Endothelial cell of umbilical vein (primary cell): ENCODE measurements around the gene PPP4C. TPM values are rescaled to one million over a fixed set of nuclear protein-coding genes. Genes with fewer than 3 reads are reported as not detected.

Source experiments
- BruUV-seq: library from RNA; stranded (reverse); fragments of 400-500 nt; replicated peaks from 2 replicates; lab custom pipeline; 2021; lab: Mats Ljungman, UMichigan
- CTCF ChIA-PET: fragments of 300-600, 350-600 bp; sonication (Branson Sonifier 250); formaldehyde crosslinking; loops from one replicate; lab custom pipeline; 2021; ENCODE audit warnings: antibody characterized with exemption, inconsistent platforms; lab: Charles Lee
- POLR2A ChIA-PET: fragments of 300-600, 350-600 bp; sonication (Branson Sonifier 250); formaldehyde crosslinking; loops from one replicate; lab custom pipeline; 2021; ENCODE audit warnings: antibody characterized with exemption, inconsistent platforms; lab: Charles Lee
- DNase-seq: peaks from one replicate; pipeline ENCODE4 v3.0.0-alpha.2; 2011; ENCODE audit warnings: low read depth, low spot score
- FAIRE-seq: peaks from 2 replicates; lab custom pipeline; 2011; peaks lifted over from hg19 to GRCh38; lab: Jason Lieb, UNC
- H2AFZ ChIP-seq: 2 replicates; pipeline ENCODE4 v1.6.0; 2012; ENCODE audit warnings: low read depth, low read length, control low read depth, inconsistent platforms
- H3K27ac ChIP-seq: 2 replicates; pipeline ENCODE4 v1.5.1; 2011; ENCODE audit warnings: low read depth, mild to moderate bottlenecking, control low read depth, low read length, moderate library complexity; ENCODE audit not compliant: insufficient read depth
- H3K27me3 ChIP-seq, 2 experiments: 2 replicates each; pipeline versions ENCODE4 v1.6.0 to v1.6.1; 2011; ENCODE audit warnings: low read length in 2 of 2, mixed read lengths in 1 of 2; ENCODE audit not compliant: control insufficient read depth in 2 of 2, insufficient read depth in 2 of 2
- H3K36me3 ChIP-seq, 2 experiments: 2 replicates in 1 of 2; 3 replicates in 1 of 2; pipeline ENCODE4 v1.5.1; 2011; ENCODE audit warnings: low read length in 2 of 2, mild to moderate bottlenecking in 1 of 2, moderate library complexity in 1 of 2; ENCODE audit not compliant: control insufficient read depth in 2 of 2, insufficient read depth in 2 of 2; ENCODE audit errors: extremely low read depth in 1 of 2
- H3K4me1 ChIP-seq: 3 replicates; pipeline ENCODE4 v1.5.1; 2011; ENCODE audit warnings: mild to moderate bottlenecking, low read length; ENCODE audit not compliant: control insufficient read depth, insufficient read depth; ENCODE audit errors: extremely low read depth
- H3K4me2 ChIP-seq: 2 replicates; pipeline ENCODE4 v1.6.1; 2011; ENCODE audit warnings: low read length, control low read depth, mixed read lengths; ENCODE audit not compliant: insufficient read depth
- H3K4me3 ChIP-seq, 3 experiments: fragments of 200-600 bp in 1 of 3; sonication (generic), shearing (Covaris generic) in 1 of 3; replicated peaks in 1 of 3; 2 replicates each; pipeline ENCODE4 v1.5.1; 2011 to 2016; ENCODE audit warnings: control low read depth in 3 of 3, low read length in 3 of 3, mild to moderate bottlenecking in 2 of 3, inconsistent platforms in 1 of 3, low read depth in 1 of 3, moderate library complexity in 1 of 3; ENCODE audit not compliant: insufficient read depth in 1 of 3
- H3K79me2 ChIP-seq: 2 replicates; pipeline ENCODE4 v1.6.0; 2012; ENCODE audit warnings: low read length, inconsistent platforms; ENCODE audit not compliant: control insufficient read depth, insufficient read depth
- H3K9ac ChIP-seq: replicated peaks from 2 replicates; pipeline ENCODE3; 2011; ENCODE audit warnings: low read length, control low read depth; ENCODE audit not compliant: insufficient read depth; ENCODE audit errors: extremely low read depth
- H3K9me1 ChIP-seq: replicated peaks from 3 replicates; pipeline ENCODE4 v1.6.0; 2011; ENCODE audit warnings: mild to moderate bottlenecking, low read length; ENCODE audit not compliant: control insufficient read depth, insufficient read depth; ENCODE audit errors: extremely low read depth
- H3K9me3 ChIP-seq: replicated peaks from 2 replicates; pipeline ENCODE4 v1.5.1; 2012; ENCODE audit warnings: low read length, inconsistent platforms; ENCODE audit not compliant: control insufficient read depth, insufficient read depth
- H4K20me1 ChIP-seq: replicated peaks from 2 replicates; pipeline ENCODE3; 2011; ENCODE audit warnings: mild to moderate bottlenecking, low read length; ENCODE audit not compliant: control insufficient read depth, insufficient read depth; ENCODE audit errors: extremely low read depth
- EZH2 ChIP-seq: IDR thresholded peaks from 2 replicates; pipeline ENCODE4 v1.6.1; 2012; ENCODE audit warnings: borderline replicate concordance, low read depth, mild to moderate bottlenecking, moderate library complexity, low read length, inconsistent platforms; ENCODE audit not compliant: severe bottlenecking
- FOS ChIP-seq: IDR thresholded peaks from 2 replicates; pipeline ENCODE4 v1.6.1; 2011; ENCODE audit warnings: mild to moderate bottlenecking, low read length, moderate library complexity, borderline replicate concordance; ENCODE audit not compliant: insufficient read depth
- MAX ChIP-seq: IDR thresholded peaks from 2 replicates; pipeline ENCODE4 v1.6.1; 2011; ENCODE audit not compliant: insufficient read depth, insufficient read length
- MYC ChIP-seq: IDR thresholded peaks from one replicate; pipeline ENCODE4 v1.6.1; 2011; ENCODE audit warnings: mild to moderate bottlenecking, low read depth, low read length
- POLR2A ChIP-seq: IDR thresholded peaks from 2 replicates; pipeline ENCODE4 v1.6.1; 2012; ENCODE audit warnings: low read depth, mild to moderate bottlenecking, control low read depth, low read length
- dilution Hi-C: fragments of 300-500 bp; cut with MboI; formaldehyde crosslinking; loops from one replicate; pipeline ENCODE4 v1.15.0; 2019; ENCODE audit warnings: low sequenced_read_pairs; ENCODE audit not compliant: extremely low pct_ligation_motif_present
- intact Hi-C: fragments of 100-400 bp; cut with micrococcal nuclease; formaldehyde crosslinking; loops from one replicate; pipeline ENCODE4 v1.10.0; 2022
- polyA plus RNA-seq, 4 experiments: library from polyadenylated mRNA; depleted of rRNA in 3 of 4; stranded (reverse) in 3 of 4; unstranded in 1 of 4; fragments of >200 nt; gene quantifications; 2 replicates each; pipeline versions ENCODE4 v1.2.1 to v1.2.3, GENCODE V29; 2011 to 2012; ENCODE audit warnings: missing spikeins in 1 of 4
- total RNA-seq: library from RNA; stranded (reverse); gene quantifications from 2 replicates; pipeline ENCODE4 v1.2.3, GENCODE V29; 2021
- TF ChIP-seq, protein P1 (sequence below), 2 donors: IDR thresholded peaks; 1 replicate in 1 of 2; 2 replicates in 1 of 2; pipeline ENCODE4 v1.5.1; 2011; ENCODE audit warnings: low read length in 2 of 2, mild to moderate bottlenecking in 2 of 2, moderate library complexity in 2 of 2, control low read depth in 1 of 2, inconsistent platforms in 1 of 2, low read depth in 1 of 2; ENCODE audit not compliant: insufficient read depth in 1 of 2; ENCODE audit errors: extremely low read depth in 1 of 2

PPP4C gene
- total and polyA plus RNA-seq, 2 donors (not counting 3 experiments of a cell fraction or from before 2014, with no cell fraction given) = 167 to 327 TPM

- H3K9me1 ChIP-seq = no peaks in the 10 kb centered on the region
- no peak overlapping the region for H3K9ac ChIP-seq
- ChIA-PET CTCF (no interaction called here), POLR2A (no interaction called here)
- no peak overlapping the region for H3K4me2 ChIP-seq
- TF ChIP-seq, protein P1, sequence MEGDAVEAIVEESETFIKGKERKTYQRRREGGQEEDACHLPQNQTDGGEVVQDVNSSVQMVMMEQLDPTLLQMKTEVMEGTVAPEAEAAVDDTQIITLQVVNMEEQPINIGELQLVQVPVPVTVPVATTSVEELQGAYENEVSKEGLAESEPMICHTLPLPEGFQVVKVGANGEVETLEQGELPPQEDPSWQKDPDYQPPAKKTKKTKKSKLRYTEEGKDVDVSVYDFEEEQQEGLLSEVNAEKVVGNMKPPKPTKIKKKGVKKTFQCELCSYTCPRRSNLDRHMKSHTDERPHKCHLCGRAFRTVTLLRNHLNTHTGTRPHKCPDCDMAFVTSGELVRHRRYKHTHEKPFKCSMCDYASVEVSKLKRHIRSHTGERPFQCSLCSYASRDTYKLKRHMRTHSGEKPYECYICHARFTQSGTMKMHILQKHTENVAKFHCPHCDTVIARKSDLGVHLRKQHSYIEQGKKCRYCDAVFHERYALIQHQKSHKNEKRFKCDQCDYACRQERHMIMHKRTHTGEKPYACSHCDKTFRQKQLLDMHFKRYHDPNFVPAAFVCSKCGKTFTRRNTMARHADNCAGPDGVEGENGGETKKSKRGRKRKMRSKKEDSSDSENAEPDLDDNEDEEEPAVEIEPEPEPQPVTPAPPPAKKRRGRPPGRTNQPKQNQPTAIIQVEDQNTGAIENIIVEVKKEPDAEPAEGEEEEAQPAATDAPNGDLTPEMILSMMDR (IDR thresholded peaks at IDR 0.05; ENCODE audit: extremely low read depth in 1 of 2, insufficient read depth in 1 of 2, low read depth in 1 of 2, low read length in 2 of 2) = no peak
- TF ChIP-seq EZH2 (no peak), FOS (no peak), MYC (no peak), POLR2A (no peak), MAX (no peak)
- H3K36me3 ChIP-seq = no peaks in the 10 kb centered on the region
- H3K79me2 ChIP-seq = no peaks in the 10 kb centered on the region
- no peaks in the 10 kb centered on the region for H3K9me3 ChIP-seq
- BruUV-seq = no TSS peak
- intact Hi-C loops = no loop called here
- H4K20me1 ChIP-seq = no peaks in the 10 kb centered on the region
- dilution Hi-C loops = no loop called here
- no peaks in the 10 kb centered on the region for H3K4me1 ChIP-seq
- H3K4me3 ChIP-seq = no peak overlapping the region
- FAIRE-seq (no peak), DNase-seq (no peak)
- no peak overlapping the region for H2AFZ ChIP-seq
- no peak overlapping the region for H3K27ac ChIP-seq
- no peaks in the 10 kb centered on the region for H3K27me3 ChIP-seq
Measured at GRCh38 chr16:30131869-30132475, 56.2 kb downstream of the PPP4C start.
